Central memory CD8-positive, alpha-beta T cell (primary cell): Measurements from ENCODE around the gene KRTAP12-3.
"Not testable (repeated sequence)": the region's sequence is repeated elsewhere in the genome, so short reads cannot be mapped to it uniquely, and the experiment has no call there.

ENCODE experiments used
- ATAC-seq: fragments of 150-1000 bp; cut with Tn5 transposase; replicated peaks from 2 replicates; pipeline ENCODE4 v1.10.0; 2022; ENCODE audit warnings: mild to moderate bottlenecking, moderate FRiP score, moderate number of reproducible peaks; ENCODE audit not compliant: poor library complexity, severe bottlenecking; ENCODE audit errors: extremely low read depth
- DNase-seq, 2 donors: peaks; one replicate each; pipeline ENCODE4 v3.0.0; 2021; ENCODE audit warnings: low spot score in 2 of 2
- H3K27ac Mint-ChIP-seq: one replicate; pipeline ENCODE4 v1.8.0; 2022; ENCODE audit warnings: low read depth, mild to moderate bottlenecking, moderate library complexity, mixed read lengths
- H3K27me3 Mint-ChIP-seq: one replicate; pipeline ENCODE4 v1.8.0; 2022; ENCODE audit warnings: mixed read lengths
- H3K36me3 Mint-ChIP-seq: one replicate; pipeline ENCODE4 v1.8.0; 2022; ENCODE audit warnings: mild to moderate bottlenecking, moderate library complexity, mixed read lengths; ENCODE audit not compliant: insufficient read depth
- H3K4me1 Mint-ChIP-seq: one replicate; pipeline ENCODE4 v1.8.0; 2022; ENCODE audit warnings: mixed read lengths
- H3K4me3 Mint-ChIP-seq: one replicate; pipeline ENCODE4 v1.8.0; 2022; ENCODE audit warnings: mild to moderate bottlenecking, moderate library complexity, mixed read lengths
- H3K9me3 Mint-ChIP-seq: one replicate; pipeline ENCODE4 v1.8.0; 2022; ENCODE audit warnings: mixed read lengths

The KRTAP12-3 gene

GRCh38 chr21:44664691-44665090 is 7.0 kb downstream of the KRTAP12-3 start:
- Mint-ChIP-seq H3K4me1 (peaks cover 5% of the 10 kb centered on the region), H3K36me3 (peaks cover 1% of the 10 kb centered on the region), H3K4me3 (no peak overlapping the region), H3K9me3 (peaks cover 11% of the 10 kb centered on the region), H3K27ac (no peak overlapping the region), H3K27me3 (peaks cover 10% of the 10 kb centered on the region)
- ATAC-seq (no peak), DNase-seq (no peak)

GRCh38 chr21:44666401-44667320 is 8.9 kb downstream of the KRTAP12-3 start, which contains the start of gene KRTAP12-2:
Gene KRTAP12-2, minus strand, starts transcription at chr21:44666927. Its CDS starts 41 bp downstream, at chr21:44666886.
- Mint-ChIP-seq H3K36me3 (peaks cover 1% of the 10 kb centered on the region), H3K4me3 (no peak within 1 kb of the TSS), H3K4me1 (no peaks in the 10 kb centered on the region), H3K9me3 (peaks cover 11% of the 10 kb centered on the region), H3K27ac (no peak within 1 kb of the TSS), H3K27me3 (peaks cover 10% of the 10 kb centered on the region)
- no peak for DNase-seq
- no peak for ATAC-seq

- peaks cover 1% of the 10 kb centered on the region for H3K36me3 Mint-ChIP-seq
- H3K27ac Mint-ChIP-seq: no peak overlapping the region
- no peak overlapping the region for H3K4me3 Mint-ChIP-seq
- no peak for DNase-seq
- H3K9me3 Mint-ChIP-seq: peaks cover 6% of the 10 kb centered on the region
- no peaks in the 10 kb centered on the region for H3K4me1 Mint-ChIP-seq
- ATAC-seq: no peak
- peaks cover 10% of the 10 kb centered on the region for H3K27me3 Mint-ChIP-seq
Observed at GRCh38 chr21:44667612-44668011, 9.9 kb downstream of the KRTAP12-3 start.

DNA sequence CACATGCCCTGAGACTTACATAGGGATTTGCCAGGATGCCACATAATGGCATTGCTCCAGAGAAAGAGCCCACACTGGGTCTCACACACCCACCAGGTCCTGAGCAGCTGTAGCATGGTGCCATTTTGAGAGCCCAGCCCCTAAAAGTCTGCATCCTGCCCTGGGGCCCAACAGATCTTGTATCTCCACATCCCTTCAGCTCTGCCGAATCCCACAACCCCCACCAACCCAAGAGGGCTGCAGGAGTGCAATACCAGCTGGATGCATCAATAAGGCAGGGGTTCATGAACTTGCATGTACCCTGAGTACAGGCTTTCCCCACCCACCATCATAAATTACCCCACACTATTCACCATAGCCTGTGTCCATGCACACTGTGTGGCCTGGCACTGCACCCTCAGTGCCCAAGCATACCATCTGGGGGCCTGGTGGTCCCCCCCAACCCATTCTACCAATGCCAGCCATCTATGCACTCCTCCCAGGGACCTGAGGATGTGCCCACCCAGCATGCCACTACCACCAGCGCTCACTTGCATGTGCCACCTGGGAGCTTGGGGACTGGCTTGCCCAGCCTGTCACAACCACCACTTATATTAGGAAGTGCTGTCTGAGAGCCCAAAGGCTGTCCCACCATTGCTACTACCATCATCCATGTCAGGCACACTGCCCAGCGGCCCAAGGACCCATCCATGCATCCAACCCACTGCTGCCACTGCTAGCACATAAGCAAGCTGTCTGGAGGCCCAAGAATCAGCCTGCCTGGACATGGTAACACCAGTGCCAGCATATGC is 13.1 kb downstream of the KRTAP12-3 start:
- no peak overlapping the region for H3K4me3 Mint-ChIP-seq
- H3K9me3 Mint-ChIP-seq: peaks cover 17% of the 10 kb centered on the region
- H3K27ac Mint-ChIP-seq: no peak overlapping the region
- H3K4me1 Mint-ChIP-seq: peaks cover 10% of the 10 kb centered on the region
- H3K36me3 Mint-ChIP-seq: peaks cover 1% of the 10 kb centered on the region
- ATAC-seq: no peak
- no peak for DNase-seq
- H3K27me3 Mint-ChIP-seq: peaks cover 10% of the 10 kb centered on the region

DNA sequence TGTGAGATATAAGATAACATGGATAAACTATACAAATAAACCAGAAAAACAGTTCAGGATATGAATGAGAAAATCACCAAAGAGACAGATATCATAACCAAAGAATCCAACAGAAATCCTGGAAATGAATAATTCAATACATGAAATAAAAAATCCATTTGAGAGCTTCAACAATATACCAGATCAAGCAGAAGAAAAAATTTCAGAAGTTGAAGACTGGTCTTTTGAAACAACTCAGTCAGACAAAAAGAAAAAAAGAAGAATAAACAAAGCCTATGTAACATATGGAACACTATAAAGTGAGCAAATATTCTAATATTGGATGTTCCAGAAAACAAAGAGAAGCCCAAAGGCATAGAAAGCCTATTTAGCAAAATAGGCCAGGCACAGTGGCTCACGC is 14.2 kb downstream of the KRTAP12-3 start:
- H3K4me3 Mint-ChIP-seq: no peak overlapping the region
- H3K4me1 Mint-ChIP-seq: peaks cover 10% of the 10 kb centered on the region
- peaks cover 1% of the 10 kb centered on the region for H3K36me3 Mint-ChIP-seq
- H3K27me3 Mint-ChIP-seq: peaks cover 10% of the 10 kb centered on the region
- ATAC-seq: no peak
- no peak overlapping the region for H3K27ac Mint-ChIP-seq
- peaks cover 17% of the 10 kb centered on the region for H3K9me3 Mint-ChIP-seq
- no peak for DNase-seq

GRCh38 chr21:44677881-44678280 is 20.1 kb downstream of the KRTAP12-3 start:
- peaks cover 10% of the 10 kb centered on the region for H3K4me1 Mint-ChIP-seq

DNA sequence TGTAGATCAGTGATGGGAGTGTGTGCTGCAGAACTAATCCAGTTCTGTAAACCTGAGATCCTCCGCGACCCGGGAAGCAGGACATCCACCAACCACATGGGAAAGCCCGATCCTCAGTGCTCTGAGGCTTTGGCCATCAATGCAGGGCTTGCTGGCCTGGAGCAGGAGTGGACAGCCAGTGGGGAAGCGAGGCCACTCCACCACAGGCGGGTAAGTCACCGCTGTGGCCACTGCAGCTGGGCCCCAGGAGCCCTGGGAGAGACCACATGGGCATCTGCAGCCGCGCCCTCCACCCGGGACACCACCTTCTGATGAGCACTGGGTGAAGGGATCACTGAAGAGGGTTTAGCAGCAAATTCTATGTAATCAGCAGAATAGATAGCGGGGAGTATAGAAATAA is 23.4 kb downstream of the KRTAP12-3 start:
- Mint-ChIP-seq H3K4me1 (peaks cover 12% of the 10 kb centered on the region), H3K4me3 (no peak overlapping the region), H3K9me3 (no peaks in the 10 kb centered on the region), H3K27ac (no peak overlapping the region), H3K36me3 (no peaks in the 10 kb centered on the region), H3K27me3 (peaks cover 9% of the 10 kb centered on the region)
- ATAC-seq (no peak), DNase-seq (no peak)

More at GRCh38 chr21:44677881-44678280, 20.1 kb downstream of the KRTAP12-3 start:
- Mint-ChIP-seq H3K9me3 (peaks cover 9% of the 10 kb centered on the region), H3K27ac (no peak overlapping the region), H3K27me3 (no peaks in the 10 kb centered on the region), H3K4me3 (no peak overlapping the region), H3K36me3 (no peaks in the 10 kb centered on the region)
- ATAC-seq: no peak
- no peak for DNase-seq

DNA sequence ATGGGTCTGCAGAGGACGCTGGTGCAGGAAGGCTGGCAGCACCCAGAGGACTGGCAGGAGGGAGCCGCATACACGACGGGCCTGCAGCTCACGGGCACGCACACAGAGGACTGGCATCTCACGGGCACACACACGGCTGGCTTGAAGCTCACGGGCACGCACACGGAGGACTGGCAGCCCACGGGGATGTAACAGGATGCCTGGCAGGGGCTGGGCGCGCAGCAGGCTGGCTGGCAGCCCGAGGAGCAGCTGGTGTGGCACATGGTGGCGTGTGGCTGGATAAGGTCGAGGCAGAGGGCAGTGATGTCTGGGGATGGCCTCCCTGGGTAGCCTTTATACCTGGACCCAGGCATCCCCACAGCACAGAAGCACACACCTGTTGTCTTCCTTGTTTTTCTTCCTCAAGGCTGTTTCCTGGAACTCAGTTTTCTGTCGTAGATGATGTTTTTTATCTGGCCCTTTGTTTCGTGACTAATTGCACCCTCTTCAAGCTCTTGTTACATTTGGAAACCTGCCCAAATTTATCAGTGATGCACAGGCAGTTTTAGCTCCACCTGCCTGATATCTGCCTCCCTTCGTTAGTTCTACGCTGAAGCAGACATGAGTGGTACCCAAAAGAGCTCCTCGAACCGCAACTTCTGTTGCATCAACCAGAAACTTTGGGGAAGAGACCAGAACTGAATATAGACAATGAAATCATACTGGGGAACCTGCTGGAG is 24.3 kb downstream of the KRTAP12-3 start, which contains the start of gene KRTAP12-1:
Gene KRTAP12-1, minus strand, starts transcription at position 303 of the 719 bp plus-strand sequence. Its CDS starts 40 bp downstream, at position 263.
- no peak within 1 kb of the TSS for H3K4me3 Mint-ChIP-seq
- H3K4me1 Mint-ChIP-seq: peaks cover 18% of the 10 kb centered on the region
- ATAC-seq (no peak), DNase-seq (no peak)
- no peaks in the 10 kb centered on the region for H3K36me3 Mint-ChIP-seq
- peak within 1 kb of the TSS; percentile 46 for H3K27ac Mint-ChIP-seq
- H3K27me3 Mint-ChIP-seq: peaks cover 18% of the 10 kb centered on the region
- H3K9me3 Mint-ChIP-seq: no peaks in the 10 kb centered on the region

- Mint-ChIP-seq H3K27ac (peak overlapping the region; percentile 46), H3K4me3 (no peak overlapping the region), H3K4me1 (peaks cover 18% of the 10 kb centered on the region)
Observed at GRCh38 chr21:44682580-44683151, 24.9 kb downstream of the KRTAP12-3 start.

GRCh38 chr21:44684077-44684476 is 26.3 kb downstream of the KRTAP12-3 start:
- no peak overlapping the region for H3K4me3 Mint-ChIP-seq
- H3K4me1 Mint-ChIP-seq: peaks cover 18% of the 10 kb centered on the region
- H3K36me3 Mint-ChIP-seq: no peaks in the 10 kb centered on the region
- H3K27me3 Mint-ChIP-seq: peaks cover 22% of the 10 kb centered on the region
- no peak for ATAC-seq
- no peak for DNase-seq
- no peaks in the 10 kb centered on the region for H3K9me3 Mint-ChIP-seq
- no peak overlapping the region for H3K27ac Mint-ChIP-seq

More at GRCh38 chr21:44682580-44683151, 24.9 kb downstream of the KRTAP12-3 start:
- peaks cover 22% of the 10 kb centered on the region for H3K27me3 Mint-ChIP-seq
- H3K9me3 Mint-ChIP-seq: no peaks in the 10 kb centered on the region
- ATAC-seq: no peak
- H3K36me3 Mint-ChIP-seq: no peaks in the 10 kb centered on the region
- no peak for DNase-seq

GRCh38 chr21:44684483-44684882 is 26.8 kb downstream of the KRTAP12-3 start:
- Mint-ChIP-seq H3K4me1 (peaks cover 18% of the 10 kb centered on the region), H3K4me3 (no peak overlapping the region), H3K27ac (no peak overlapping the region), H3K9me3 (no peaks in the 10 kb centered on the region), H3K27me3 (peaks cover 22% of the 10 kb centered on the region), H3K36me3 (no peaks in the 10 kb centered on the region)
- ATAC-seq (no peak), DNase-seq (no peak)

DNA sequence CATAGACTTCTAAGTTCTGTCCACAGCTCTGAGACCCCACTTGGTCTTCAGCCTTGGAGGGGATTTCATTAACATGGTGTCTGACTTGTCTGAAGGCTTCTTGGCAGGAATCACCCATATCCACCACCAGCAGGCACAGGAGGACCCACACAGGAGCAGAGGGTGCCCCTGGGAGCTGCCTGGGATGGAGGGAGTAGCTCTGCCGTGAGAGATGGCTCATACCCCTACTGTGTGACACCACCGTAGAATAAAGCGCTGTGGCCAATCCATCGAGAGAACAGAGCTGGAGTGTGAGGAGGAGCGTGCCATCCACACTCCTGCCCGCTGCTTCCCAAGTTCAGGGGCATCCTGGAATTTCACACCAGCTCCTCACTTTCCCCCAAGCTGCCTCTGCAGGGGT is 27.3 kb downstream of the KRTAP12-3 start:
- not testable (repeated sequence) for H3K9me3 Mint-ChIP-seq, H3K27ac Mint-ChIP-seq, ATAC-seq, H3K4me3 Mint-ChIP-seq, H3K36me3 Mint-ChIP-seq, DNase-seq
- H3K27me3 Mint-ChIP-seq: peaks cover 22% of the 10 kb centered on the region
- H3K4me1 Mint-ChIP-seq: peaks cover 18% of the 10 kb centered on the region
